ENCODE measurements around the gene COL6A2.
"Not testable (repeated sequence)": the region's sequence is repeated elsewhere in the genome, so short reads cannot be mapped to it uniquely, and the experiment has no call there.

Gene COL6A2

DNA sequence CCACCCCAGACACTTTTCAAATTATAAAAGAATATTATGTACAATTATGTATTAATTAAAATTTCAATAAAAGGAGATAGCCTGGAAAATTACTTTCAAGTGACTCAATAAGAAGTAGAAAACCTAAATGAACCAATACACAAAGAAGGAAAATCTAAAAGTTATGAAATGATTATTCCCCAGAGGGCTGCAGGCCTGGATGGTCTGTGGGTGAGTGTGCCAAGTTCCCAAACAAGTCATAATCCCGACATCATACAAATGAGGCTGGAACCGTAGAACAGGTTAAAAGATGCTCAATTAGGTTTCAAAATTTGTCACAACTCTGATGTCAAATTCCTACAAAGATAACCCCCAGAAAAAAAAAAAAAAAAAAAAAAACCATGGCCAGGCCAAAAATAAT, 73.7 kb downstream of the COL6A2 start:
- DNase-seq (ENCODE audit: low spot score) = no peak

DNA sequence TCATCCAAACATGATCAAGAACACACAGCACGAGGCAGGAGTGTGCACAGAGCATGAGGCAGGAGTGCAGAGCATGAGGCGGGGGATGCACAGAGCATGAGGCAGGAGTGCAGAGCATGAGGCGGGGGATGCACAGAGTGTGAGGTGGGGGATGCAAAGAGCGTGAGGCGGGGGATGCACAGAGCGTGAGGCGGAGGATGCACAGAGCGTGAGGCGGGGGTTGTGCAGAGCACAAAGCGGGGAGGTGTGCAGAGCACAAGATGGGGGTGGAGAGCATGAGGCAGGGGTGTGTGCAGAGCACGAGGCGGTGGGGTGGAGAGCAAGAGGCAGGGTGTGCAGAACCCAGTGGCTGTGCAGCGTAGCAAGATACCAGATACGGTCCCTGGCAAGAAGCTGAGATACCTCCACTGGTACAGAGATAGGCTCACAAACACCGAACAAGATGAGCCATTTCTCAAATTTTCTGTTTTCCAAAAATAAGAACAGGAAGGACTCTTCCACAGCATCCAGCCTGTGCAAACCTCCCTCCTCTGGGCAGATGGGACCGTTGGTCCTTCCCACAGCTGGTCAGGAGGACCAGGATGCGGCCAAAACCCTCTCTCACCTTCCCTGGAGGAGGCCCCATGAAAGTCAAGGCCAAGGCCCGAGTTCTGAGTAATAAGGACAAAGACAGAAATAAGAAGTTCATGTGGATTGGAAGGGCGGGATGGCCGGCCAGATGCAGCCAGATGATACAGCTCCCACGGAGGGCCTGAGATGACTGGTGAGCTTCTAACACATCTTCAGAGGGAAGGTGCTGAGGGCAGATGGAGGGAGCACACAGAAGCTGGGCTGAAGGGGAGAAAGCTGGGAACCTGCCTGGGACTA, 74.3 kb downstream of the COL6A2 start:
- TF ChIP-seq, protein P1, sequence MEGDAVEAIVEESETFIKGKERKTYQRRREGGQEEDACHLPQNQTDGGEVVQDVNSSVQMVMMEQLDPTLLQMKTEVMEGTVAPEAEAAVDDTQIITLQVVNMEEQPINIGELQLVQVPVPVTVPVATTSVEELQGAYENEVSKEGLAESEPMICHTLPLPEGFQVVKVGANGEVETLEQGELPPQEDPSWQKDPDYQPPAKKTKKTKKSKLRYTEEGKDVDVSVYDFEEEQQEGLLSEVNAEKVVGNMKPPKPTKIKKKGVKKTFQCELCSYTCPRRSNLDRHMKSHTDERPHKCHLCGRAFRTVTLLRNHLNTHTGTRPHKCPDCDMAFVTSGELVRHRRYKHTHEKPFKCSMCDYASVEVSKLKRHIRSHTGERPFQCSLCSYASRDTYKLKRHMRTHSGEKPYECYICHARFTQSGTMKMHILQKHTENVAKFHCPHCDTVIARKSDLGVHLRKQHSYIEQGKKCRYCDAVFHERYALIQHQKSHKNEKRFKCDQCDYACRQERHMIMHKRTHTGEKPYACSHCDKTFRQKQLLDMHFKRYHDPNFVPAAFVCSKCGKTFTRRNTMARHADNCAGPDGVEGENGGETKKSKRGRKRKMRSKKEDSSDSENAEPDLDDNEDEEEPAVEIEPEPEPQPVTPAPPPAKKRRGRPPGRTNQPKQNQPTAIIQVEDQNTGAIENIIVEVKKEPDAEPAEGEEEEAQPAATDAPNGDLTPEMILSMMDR (IDR thresholded peaks at IDR 0.05) = no peak
- no peak overlapping the region for H3K4me3 ChIP-seq
- peak; percentile 52 for DNase-seq (ENCODE audit: low spot score)
- no peak overlapping the region for H3K27ac ChIP-seq

More for the DNA sequence above, 73.7 kb downstream of the COL6A2 start:
- Histone ChIP-seq H3K27ac (no peak overlapping the region), H3K4me3 (no peak overlapping the region)
- TF ChIP-seq, protein P1 (IDR thresholded peaks at IDR 0.05) = no peak

DNA sequence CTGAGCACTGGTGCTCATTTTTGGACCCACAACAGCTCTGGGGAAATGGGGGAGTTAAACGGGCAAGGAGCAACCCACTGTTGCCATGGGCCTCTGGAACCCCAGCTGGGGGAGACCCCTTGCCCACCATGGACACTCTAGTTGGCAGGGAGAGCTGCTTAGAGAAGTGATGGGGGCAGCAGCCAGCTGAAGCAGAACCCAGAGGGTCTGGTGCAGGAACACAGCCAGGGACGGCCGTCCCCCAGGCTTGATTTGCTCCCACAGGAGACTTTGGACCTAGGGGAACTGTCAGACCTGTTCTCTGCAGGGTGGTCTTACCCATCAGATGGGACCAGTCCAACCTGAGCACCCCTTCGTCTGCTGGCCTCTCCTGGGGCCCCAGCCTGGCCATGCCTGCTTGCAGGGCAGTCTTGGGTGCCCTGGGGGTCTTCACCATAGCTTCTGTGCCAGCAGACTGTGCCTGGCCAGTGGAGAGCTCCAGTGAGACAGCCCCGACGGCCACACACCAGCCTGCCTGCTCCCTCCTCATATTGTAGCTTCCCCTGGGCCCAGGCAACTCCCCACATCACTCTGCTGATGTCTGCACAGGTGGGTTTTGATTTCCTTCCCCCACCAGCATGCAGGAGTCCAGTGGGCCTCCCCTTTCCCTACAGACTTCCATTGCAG, 75.1 kb downstream of the COL6A2 start:
- Histone ChIP-seq H3K4me3 (no peak overlapping the region), H3K27ac (no peak overlapping the region)
- TF ChIP-seq, protein P1 (IDR thresholded peaks at IDR 0.05) = no peak
- peak; percentile 46 for DNase-seq (ENCODE audit: low spot score)

DNA sequence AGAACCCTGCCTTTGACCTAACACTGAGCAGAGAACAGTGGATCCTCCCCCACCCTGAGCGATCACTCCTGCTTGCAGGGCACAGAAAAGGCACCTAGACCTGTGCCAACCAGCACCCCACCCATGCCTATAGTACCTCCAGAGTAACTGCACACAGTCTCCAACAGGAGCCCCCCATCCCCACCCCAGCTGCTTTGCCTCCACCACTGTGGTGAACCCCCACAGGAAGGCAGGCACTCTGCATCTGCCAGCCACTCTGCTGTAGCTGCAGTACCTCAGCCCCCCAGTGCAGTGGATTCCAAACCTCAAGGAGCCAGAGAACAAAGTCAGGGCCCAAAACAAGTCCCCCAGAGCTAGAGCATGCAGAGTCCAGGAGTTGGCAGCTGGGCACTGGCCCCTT, 75.7 kb downstream of the COL6A2 start:
- TF ChIP-seq, protein P1 (IDR thresholded peaks at IDR 0.05) = no peak
- peak; percentile 66 for DNase-seq (ENCODE audit: low spot score)
- no peak overlapping the region for H3K27ac ChIP-seq
- no peak overlapping the region for H3K4me3 ChIP-seq

DNA sequence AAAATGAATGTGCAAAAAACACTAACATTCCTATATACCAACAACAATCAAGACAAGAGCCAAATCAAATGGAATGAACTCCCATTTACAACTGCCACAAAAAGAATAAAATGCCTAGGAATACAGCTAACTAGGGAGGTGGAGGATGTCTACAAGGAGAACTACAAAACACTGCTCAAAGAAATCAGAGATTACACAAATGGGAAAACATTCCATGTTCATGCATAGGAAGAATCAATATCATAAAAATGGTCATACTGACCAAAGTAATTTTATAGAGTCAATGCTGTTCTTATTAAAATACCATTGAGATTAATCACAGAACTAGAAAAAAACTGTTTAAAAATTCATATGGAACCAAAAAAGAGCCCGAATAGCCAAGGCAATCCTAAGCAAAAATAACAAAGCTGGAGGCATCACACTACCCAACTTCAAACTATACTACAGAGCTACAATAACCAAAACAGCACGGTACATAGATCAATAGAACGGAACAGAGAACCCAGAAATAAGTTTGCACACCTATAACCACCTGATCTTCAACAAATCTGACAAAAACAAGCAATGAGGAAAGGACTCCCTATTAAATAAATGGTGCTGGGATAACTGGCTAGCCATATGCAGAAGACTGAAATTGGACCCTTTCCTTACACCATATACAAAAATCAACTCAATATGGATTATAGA, 78.7 kb downstream of the COL6A2 start:
- H3K4me3 ChIP-seq; DNase-seq (ENCODE audit: low spot score); H3K27ac ChIP-seq: not testable (repeated sequence)

DNA sequence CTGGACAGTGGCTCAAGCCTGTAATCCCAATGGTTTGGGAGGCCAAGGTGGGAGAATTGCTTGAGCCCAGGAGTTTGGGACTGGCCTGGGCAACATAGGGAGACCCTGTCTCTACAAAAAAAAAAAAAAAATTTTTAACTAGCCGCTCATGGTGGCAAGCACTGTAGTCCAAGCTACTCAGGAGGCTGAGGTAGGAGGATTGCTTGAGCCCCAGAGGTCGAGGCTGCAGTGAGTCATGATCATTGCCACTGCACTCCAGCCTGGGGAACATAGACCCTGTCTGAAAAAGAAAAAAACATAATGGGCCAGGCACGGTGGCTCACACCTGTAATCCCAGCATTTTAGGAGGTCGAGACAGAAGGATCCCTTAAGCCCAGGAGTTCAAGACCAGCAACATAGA, 81.0 kb downstream of the COL6A2 start:
- no peak overlapping the region for H3K4me3 ChIP-seq
- TF ChIP-seq, protein P1 (IDR thresholded peaks at IDR 0.05) = no peak
- no peak overlapping the region for H3K27ac ChIP-seq
- no peak for DNase-seq (ENCODE audit: low spot score)

Measured in coronary artery (tissue), 2 donors.